Neural progenitor cell (in vitro differentiated cells): ENCODE measurements around the gene TRIO. TPM values are rescaled to one million over a fixed set of nuclear protein-coding genes. Genes with fewer than 3 reads are reported as not detected.

Source experiments
- DNase-seq: peaks from one replicate; pipeline ENCODE4 v3.0.0-alpha.2; 2016; ENCODE audit warnings: low spot score
- H2AFZ ChIP-seq: fragments of 200-600 bp; sonication (generic); replicated peaks from 2 replicates; pipeline ENCODE4 v1.6.1; 2016; ENCODE audit warnings: antibody characterized with exemption
- H3F3A ChIP-seq: fragments of 200-600 bp; sonication (generic); 2 replicates; pipeline ENCODE4 v1.6.1; 2016; ENCODE audit warnings: antibody characterized with exemption, low read depth
- H3K27ac ChIP-seq: fragments of 200-600 bp; sonication (generic); 2 replicates; pipeline ENCODE4 v1.5.1; 2016; ENCODE audit warnings: mild to moderate bottlenecking
- H3K27me3 ChIP-seq: fragments of 200-600 bp; sonication (generic); 2 replicates; pipeline ENCODE4 v1.6.1; 2016; ENCODE audit warnings: mild to moderate bottlenecking, moderate library complexity
- H3K36me3 ChIP-seq: fragments of 200-600 bp; sonication (generic); 2 replicates; pipeline ENCODE4 v1.5.1; 2016
- H3K4me1 ChIP-seq: fragments of 200-600 bp; sonication (generic); 2 replicates; pipeline ENCODE4 v1.6.1; 2016; ENCODE audit warnings: mixed run types
- H3K4me2 ChIP-seq: fragments of 200-600 bp; sonication (generic); 2 replicates; pipeline ENCODE4 v1.6.1; 2016
- H3K4me3 ChIP-seq: fragments of 200-600 bp; sonication (generic); 2 replicates; pipeline ENCODE4 v1.5.1; 2016
- H3K79me2 ChIP-seq: fragments of 200-600 bp; sonication (generic); 2 replicates; pipeline ENCODE4 v1.6.1; 2016; ENCODE audit warnings: low read depth
- H3K9ac ChIP-seq: fragments of 200-600 bp; sonication (generic); 2 replicates; pipeline ENCODE4 v1.6.1; 2016
- H3K9me3 ChIP-seq: fragments of 200-600 bp; sonication (generic); 2 replicates; pipeline ENCODE4 v1.5.1; 2016; ENCODE audit warnings: low read depth
- H4K20me1 ChIP-seq: fragments of 200-600 bp; sonication (generic); 2 replicates; pipeline ENCODE4 v1.6.1; 2016; ENCODE audit warnings: low read depth
- H3K27ac Mint-ChIP-seq: 3 replicates; pipeline ENCODE4 v1.8.0; 2021; ENCODE audit warnings: mixed read lengths
- H3K27me3 Mint-ChIP-seq: 2 replicates; pipeline ENCODE4 v1.8.0; 2022; ENCODE audit warnings: low read depth, mild to moderate bottlenecking, inconsistent platforms, moderate library complexity, mixed read lengths; ENCODE audit not compliant: insufficient read depth
- H3K36me3 Mint-ChIP-seq: 3 replicates; pipeline ENCODE4 v1.8.0; 2021; ENCODE audit warnings: mixed read lengths
- H3K4me1 Mint-ChIP-seq: 3 replicates; pipeline ENCODE4 v1.8.0; 2021; ENCODE audit warnings: mixed read lengths
- H3K4me3 Mint-ChIP-seq: 3 replicates; pipeline ENCODE4 v1.8.0; 2021; ENCODE audit warnings: mild to moderate bottlenecking, moderate library complexity, mixed read lengths
- H3K9me3 Mint-ChIP-seq: 3 replicates; pipeline ENCODE4 v1.8.0; 2020; ENCODE audit warnings: mixed read lengths
- EZH2 ChIP-seq: fragments of 200-600 bp; sonication (generic); IDR thresholded peaks from 2 replicates; pipeline ENCODE4 v1.6.1; 2017; ENCODE audit warnings: antibody characterized with exemption, mild to moderate bottlenecking, moderate library complexity
- EZH2phosphoT487 ChIP-seq: fragments of 200-600 bp; sonication (generic); IDR thresholded peaks from 2 replicates; pipeline ENCODE4 v1.6.1; 2017; ENCODE audit warnings: antibody characterized with exemption
- total RNA-seq: library from RNA; depleted of rRNA; stranded (reverse); fragments of >200 nt; gene quantifications from 2 replicates; pipeline ENCODE4 v1.2.3, GENCODE V29; 2015; ENCODE audit warnings: low replicate concordance
- TF ChIP-seq, protein P1 (sequence below): fragments of 200-600 bp; sonication (generic); IDR thresholded peaks from 2 replicates; pipeline ENCODE4 v1.5.1; 2017; ENCODE audit warnings: antibody characterized with exemption, mild to moderate bottlenecking

Gene TRIO
- total RNA-seq, 1 donor from 2014 or later, result 84.7 TPM

- H3K36me3 ChIP-seq, result no peaks in the 10 kb centered on the region
- no peaks in the 10 kb centered on the region for H3K27me3 ChIP-seq
- no peak overlapping the region for H3K9ac ChIP-seq
- no peak overlapping the region for H3K4me2 ChIP-seq
- no peak for DNase-seq
- Mint-ChIP-seq H3K36me3 (peaks cover 48% of the 10 kb centered on the region), H3K27ac (no peak overlapping the region), H3K4me1 (peaks cover 15% of the 10 kb centered on the region), H3K27me3 (no peaks in the 10 kb centered on the region), H3K4me3 (no peak overlapping the region), H3K9me3 (no peaks in the 10 kb centered on the region)
- H2AFZ ChIP-seq, result no peak overlapping the region
- TF ChIP-seq, protein P1, sequence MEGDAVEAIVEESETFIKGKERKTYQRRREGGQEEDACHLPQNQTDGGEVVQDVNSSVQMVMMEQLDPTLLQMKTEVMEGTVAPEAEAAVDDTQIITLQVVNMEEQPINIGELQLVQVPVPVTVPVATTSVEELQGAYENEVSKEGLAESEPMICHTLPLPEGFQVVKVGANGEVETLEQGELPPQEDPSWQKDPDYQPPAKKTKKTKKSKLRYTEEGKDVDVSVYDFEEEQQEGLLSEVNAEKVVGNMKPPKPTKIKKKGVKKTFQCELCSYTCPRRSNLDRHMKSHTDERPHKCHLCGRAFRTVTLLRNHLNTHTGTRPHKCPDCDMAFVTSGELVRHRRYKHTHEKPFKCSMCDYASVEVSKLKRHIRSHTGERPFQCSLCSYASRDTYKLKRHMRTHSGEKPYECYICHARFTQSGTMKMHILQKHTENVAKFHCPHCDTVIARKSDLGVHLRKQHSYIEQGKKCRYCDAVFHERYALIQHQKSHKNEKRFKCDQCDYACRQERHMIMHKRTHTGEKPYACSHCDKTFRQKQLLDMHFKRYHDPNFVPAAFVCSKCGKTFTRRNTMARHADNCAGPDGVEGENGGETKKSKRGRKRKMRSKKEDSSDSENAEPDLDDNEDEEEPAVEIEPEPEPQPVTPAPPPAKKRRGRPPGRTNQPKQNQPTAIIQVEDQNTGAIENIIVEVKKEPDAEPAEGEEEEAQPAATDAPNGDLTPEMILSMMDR, result no peak
- no peak for TF ChIP-seq EZH2
- TF ChIP-seq EZH2phosphoT487, result no peak
- no peaks in the 10 kb centered on the region for H3K4me1 ChIP-seq
- H4K20me1 ChIP-seq, result peaks cover 7% of the 10 kb centered on the region
- H3K9me3 ChIP-seq, result no peaks in the 10 kb centered on the region
- no peak overlapping the region for H3K27ac ChIP-seq
- no peaks in the 10 kb centered on the region for H3K79me2 ChIP-seq
- H3K4me3 ChIP-seq, result no peak overlapping the region
- no peaks in the 10 kb centered on the region for H3F3A ChIP-seq
These were observed 261.6 kb downstream of the TRIO start for GRCh38 chr5:14404780-14405179.

DNA sequence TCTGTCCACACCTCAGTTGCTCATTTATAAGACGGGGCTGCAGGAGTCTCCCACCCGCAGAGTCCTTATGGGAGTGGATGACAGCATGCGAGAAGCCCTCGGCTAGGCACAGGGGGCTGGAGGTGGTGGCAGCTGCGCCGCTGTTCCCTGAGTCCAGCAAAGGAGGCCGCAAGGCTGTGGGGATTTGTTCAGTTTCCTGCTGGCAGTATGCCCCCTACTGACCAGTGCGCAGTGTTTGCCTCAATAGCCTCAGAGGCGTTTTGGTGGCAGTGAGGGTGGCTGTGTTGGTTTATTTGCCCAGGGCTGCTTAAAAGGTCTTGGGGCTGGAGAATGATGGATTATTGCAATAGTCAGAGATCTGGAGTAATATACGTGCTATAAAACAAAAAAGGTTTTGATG, 262.1 kb downstream of the TRIO start:
- H3K4me2 ChIP-seq, result no peak overlapping the region
- no peak overlapping the region for H3K4me3 Mint-ChIP-seq
- H4K20me1 ChIP-seq, result peaks cover 7% of the 10 kb centered on the region

DNA sequence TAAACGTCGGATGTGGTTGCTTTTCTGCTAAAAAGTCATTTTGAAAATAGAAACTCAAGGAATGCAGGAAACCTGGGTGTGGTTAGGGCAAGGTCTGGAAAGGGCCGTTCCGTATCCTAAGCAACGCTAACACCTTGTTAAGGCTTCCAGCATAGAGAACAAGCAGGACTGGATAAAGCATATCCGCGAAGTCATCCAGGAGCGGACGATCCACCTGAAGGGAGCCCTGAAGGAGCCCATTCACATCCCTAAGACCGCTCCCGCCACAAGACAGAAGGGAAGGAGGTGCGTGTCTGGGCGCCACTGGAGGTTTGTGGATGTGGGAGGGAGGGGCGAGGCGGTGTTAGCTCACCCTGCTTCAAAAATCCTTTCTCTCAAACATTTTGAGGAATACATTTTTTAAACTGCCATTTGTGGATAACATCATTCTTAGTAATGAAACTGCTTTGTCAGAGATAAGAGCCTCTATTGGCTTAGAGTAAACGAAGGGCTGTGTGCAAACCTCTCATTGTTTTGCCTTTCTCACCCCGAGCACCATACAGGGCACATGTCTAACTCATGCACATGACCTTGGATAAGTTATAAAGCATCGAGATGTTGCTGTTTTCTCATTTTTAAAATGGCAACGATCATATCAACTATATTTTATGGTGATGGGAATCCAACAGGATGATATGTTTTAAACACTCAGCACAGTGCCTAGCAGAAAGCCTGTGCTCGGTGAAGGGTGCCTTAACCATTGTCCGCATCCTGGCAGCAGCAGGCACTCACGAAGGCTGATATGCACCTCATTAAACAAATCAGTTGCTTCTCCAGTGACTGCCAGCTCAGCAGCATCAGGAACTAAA, 262.8 kb downstream of the TRIO start:
- Histone ChIP-seq H3K9ac (no peak overlapping the region), H3K4me1 (no peaks in the 10 kb centered on the region), H4K20me1 (peaks cover 7% of the 10 kb centered on the region), H2AFZ (no peak overlapping the region), H3K36me3 (no peaks in the 10 kb centered on the region), H3K4me2 (no peak overlapping the region), H3K4me3 (no peak overlapping the region), H3F3A (no peaks in the 10 kb centered on the region), H3K9me3 (no peaks in the 10 kb centered on the region), H3K27ac (no peak overlapping the region), H3K79me2 (no peaks in the 10 kb centered on the region), H3K27me3 (no peaks in the 10 kb centered on the region)
- H3K36me3 Mint-ChIP-seq, result peaks cover 48% of the 10 kb centered on the region
- H3K9me3 Mint-ChIP-seq, result no peaks in the 10 kb centered on the region
- H3K4me3 Mint-ChIP-seq, result no peak overlapping the region
- DNase-seq, result no peak
- no peak for TF ChIP-seq EZH2
- no peak for TF ChIP-seq EZH2phosphoT487
- TF ChIP-seq, protein P1, result no peak
- peaks cover 5% of the 10 kb centered on the region for H3K27me3 Mint-ChIP-seq
- H3K27ac Mint-ChIP-seq, result no peak overlapping the region
- H3K4me1 Mint-ChIP-seq, result peaks cover 11% of the 10 kb centered on the region

More for the DNA sequence above, 262.1 kb downstream of the TRIO start:
- peaks cover 12% of the 10 kb centered on the region for H3K4me1 Mint-ChIP-seq
- peaks cover 49% of the 10 kb centered on the region for H3K36me3 Mint-ChIP-seq
- Histone ChIP-seq H3K4me3 (no peak overlapping the region), H2AFZ (no peak overlapping the region), H3F3A (no peaks in the 10 kb centered on the region), H3K27me3 (no peaks in the 10 kb centered on the region), H3K27ac (no peak overlapping the region), H3K36me3 (no peaks in the 10 kb centered on the region), H3K79me2 (no peaks in the 10 kb centered on the region), H3K9me3 (no peaks in the 10 kb centered on the region), H3K9ac (no peak overlapping the region), H3K4me1 (no peaks in the 10 kb centered on the region)
- peaks cover 3% of the 10 kb centered on the region for H3K27me3 Mint-ChIP-seq
- DNase-seq, result peak; percentile 37
- no peaks in the 10 kb centered on the region for H3K9me3 Mint-ChIP-seq
- no peak overlapping the region for H3K27ac Mint-ChIP-seq
- TF ChIP-seq EZH2, result no peak
- TF ChIP-seq, protein P1, result peak; percentile 60
